PC-3 (cell line): Measurements from ENCODE around the gene EDN2.

Experiments
- CTCF ChIP-seq: fragments of 300-600 bp; sonication (generic); conservative IDR thresholded peaks from 2 replicates; pipeline ENCODE4 v1.5.1; 2017; ENCODE audit warnings: antibody characterized with exemption, low read depth, mild to moderate bottlenecking, low read length
- EZH2 ChIP-seq: fragments of 300-600 bp; sonication (generic); IDR thresholded peaks from one replicate; pipeline ENCODE4 v1.6.1; 2017; ENCODE audit warnings: antibody characterized with exemption, mild to moderate bottlenecking, low read length; ENCODE audit not compliant: unreplicated experiment
- EZH2phosphoT487 ChIP-seq: fragments of 300-600 bp; sonication (generic); IDR thresholded peaks from 2 replicates; pipeline ENCODE4 v1.6.1; 2018; ENCODE audit warnings: mild to moderate bottlenecking, antibody characterized with exemption, low read length, borderline replicate concordance

GRCh38 chr1:41499591-41499990 lies 15.1 kb upstream of the EDN2 start:
- TF ChIP-seq CTCF (no peak), EZH2phosphoT487 (no peak), EZH2 (no peak)
